Endothelial cell of umbilical vein (primary cell): Measurements from ENCODE around the gene TTYH2. TPM values are rescaled to one million over a fixed set of nuclear protein-coding genes. Genes with fewer than 3 reads are reported as not detected.

Source experiments
- BruUV-seq: library from RNA; stranded (reverse); fragments of 400-500 nt; replicated peaks from 2 replicates; lab custom pipeline; 2021; lab: Mats Ljungman, UMichigan
- CTCF ChIA-PET: fragments of 300-600, 350-600 bp; sonication (Branson Sonifier 250); formaldehyde crosslinking; loops from one replicate; lab custom pipeline; 2021; ENCODE audit warnings: antibody characterized with exemption, inconsistent platforms; lab: Charles Lee
- POLR2A ChIA-PET: fragments of 300-600, 350-600 bp; sonication (Branson Sonifier 250); formaldehyde crosslinking; loops from one replicate; lab custom pipeline; 2021; ENCODE audit warnings: antibody characterized with exemption, inconsistent platforms; lab: Charles Lee
- DNase-seq: peaks from one replicate; pipeline ENCODE4 v3.0.0-alpha.2; 2011; ENCODE audit warnings: low read depth, low spot score
- FAIRE-seq: peaks from 2 replicates; lab custom pipeline; 2011; peaks lifted over from hg19 to GRCh38; lab: Jason Lieb, UNC
- H2AFZ ChIP-seq: 2 replicates; pipeline ENCODE4 v1.6.0; 2012; ENCODE audit warnings: low read depth, low read length, control low read depth, inconsistent platforms
- H3K27ac ChIP-seq: 2 replicates; pipeline ENCODE4 v1.5.1; 2011; ENCODE audit warnings: low read depth, mild to moderate bottlenecking, control low read depth, low read length, moderate library complexity; ENCODE audit not compliant: insufficient read depth
- H3K27me3 ChIP-seq, 2 experiments: 2 replicates each; pipeline versions ENCODE4 v1.6.0 to v1.6.1; 2011; ENCODE audit warnings: low read length in 2 of 2, mixed read lengths in 1 of 2; ENCODE audit not compliant: control insufficient read depth in 2 of 2, insufficient read depth in 2 of 2
- H3K36me3 ChIP-seq, 2 experiments: 2 replicates in 1 of 2; 3 replicates in 1 of 2; pipeline ENCODE4 v1.5.1; 2011; ENCODE audit warnings: low read length in 2 of 2, mild to moderate bottlenecking in 1 of 2, moderate library complexity in 1 of 2; ENCODE audit not compliant: control insufficient read depth in 2 of 2, insufficient read depth in 2 of 2; ENCODE audit errors: extremely low read depth in 1 of 2
- H3K4me1 ChIP-seq: 3 replicates; pipeline ENCODE4 v1.5.1; 2011; ENCODE audit warnings: mild to moderate bottlenecking, low read length; ENCODE audit not compliant: control insufficient read depth, insufficient read depth; ENCODE audit errors: extremely low read depth
- H3K4me2 ChIP-seq: 2 replicates; pipeline ENCODE4 v1.6.1; 2011; ENCODE audit warnings: low read length, control low read depth, mixed read lengths; ENCODE audit not compliant: insufficient read depth
- H3K4me3 ChIP-seq, 3 experiments: fragments of 200-600 bp in 1 of 3; sonication (generic), shearing (Covaris generic) in 1 of 3; replicated peaks in 1 of 3; 2 replicates each; pipeline ENCODE4 v1.5.1; 2011 to 2016; ENCODE audit warnings: control low read depth in 3 of 3, low read length in 3 of 3, mild to moderate bottlenecking in 2 of 3, inconsistent platforms in 1 of 3, low read depth in 1 of 3, moderate library complexity in 1 of 3; ENCODE audit not compliant: insufficient read depth in 1 of 3
- H3K79me2 ChIP-seq: 2 replicates; pipeline ENCODE4 v1.6.0; 2012; ENCODE audit warnings: low read length, inconsistent platforms; ENCODE audit not compliant: control insufficient read depth, insufficient read depth
- H3K9ac ChIP-seq: replicated peaks from 2 replicates; pipeline ENCODE3; 2011; ENCODE audit warnings: low read length, control low read depth; ENCODE audit not compliant: insufficient read depth; ENCODE audit errors: extremely low read depth
- H3K9me1 ChIP-seq: replicated peaks from 3 replicates; pipeline ENCODE4 v1.6.0; 2011; ENCODE audit warnings: mild to moderate bottlenecking, low read length; ENCODE audit not compliant: control insufficient read depth, insufficient read depth; ENCODE audit errors: extremely low read depth
- H3K9me3 ChIP-seq: replicated peaks from 2 replicates; pipeline ENCODE4 v1.5.1; 2012; ENCODE audit warnings: low read length, inconsistent platforms; ENCODE audit not compliant: control insufficient read depth, insufficient read depth
- H4K20me1 ChIP-seq: replicated peaks from 2 replicates; pipeline ENCODE3; 2011; ENCODE audit warnings: mild to moderate bottlenecking, low read length; ENCODE audit not compliant: control insufficient read depth, insufficient read depth; ENCODE audit errors: extremely low read depth
- FOS ChIP-seq: IDR thresholded peaks from 2 replicates; pipeline ENCODE4 v1.6.1; 2011; ENCODE audit warnings: mild to moderate bottlenecking, low read length, moderate library complexity, borderline replicate concordance; ENCODE audit not compliant: insufficient read depth
- GATA2 ChIP-seq: IDR thresholded peaks from 2 replicates; pipeline ENCODE4 v1.7.0; 2011; ENCODE audit warnings: low read depth, mild to moderate bottlenecking, moderate library complexity, mixed read lengths, low read length; ENCODE audit not compliant: insufficient read length, insufficient read depth
- JUN ChIP-seq: IDR thresholded peaks from 2 replicates; pipeline ENCODE4 v1.6.1; 2011; ENCODE audit warnings: borderline replicate concordance, low read depth; ENCODE audit not compliant: insufficient read length, insufficient read depth
- MYC ChIP-seq: IDR thresholded peaks from one replicate; pipeline ENCODE4 v1.6.1; 2011; ENCODE audit warnings: mild to moderate bottlenecking, low read depth, low read length
- POLR2A ChIP-seq: IDR thresholded peaks from 2 replicates; pipeline ENCODE4 v1.6.1; 2012; ENCODE audit warnings: low read depth, mild to moderate bottlenecking, control low read depth, low read length
- POLR2AphosphoS5 ChIP-seq: IDR thresholded peaks from 2 replicates; pipeline ENCODE4 v1.6.1; 2012; ENCODE audit warnings: low read depth, mild to moderate bottlenecking, control low read depth, low read length, moderate library complexity; ENCODE audit not compliant: insufficient read depth
- dilution Hi-C: fragments of 300-500 bp; cut with MboI; formaldehyde crosslinking; loops from one replicate; pipeline ENCODE4 v1.15.0; 2019; ENCODE audit warnings: low sequenced_read_pairs; ENCODE audit not compliant: extremely low pct_ligation_motif_present
- intact Hi-C: fragments of 100-400 bp; cut with micrococcal nuclease; formaldehyde crosslinking; loops from one replicate; pipeline ENCODE4 v1.10.0; 2022
- polyA plus RNA-seq, 4 experiments: library from polyadenylated mRNA; depleted of rRNA in 3 of 4; stranded (reverse) in 3 of 4; unstranded in 1 of 4; fragments of >200 nt; gene quantifications; 2 replicates each; pipeline versions ENCODE4 v1.2.1 to v1.2.3, GENCODE V29; 2011 to 2012; ENCODE audit warnings: missing spikeins in 1 of 4
- total RNA-seq: library from RNA; stranded (reverse); gene quantifications from 2 replicates; pipeline ENCODE4 v1.2.3, GENCODE V29; 2021
- TF ChIP-seq, protein P1 (sequence below), 2 donors: IDR thresholded peaks; 1 replicate in 1 of 2; 2 replicates in 1 of 2; pipeline ENCODE4 v1.5.1; 2011; ENCODE audit warnings: low read length in 2 of 2, mild to moderate bottlenecking in 2 of 2, moderate library complexity in 2 of 2, control low read depth in 1 of 2, inconsistent platforms in 1 of 2, low read depth in 1 of 2; ENCODE audit not compliant: insufficient read depth in 1 of 2; ENCODE audit errors: extremely low read depth in 1 of 2
- TF ChIP-seq, protein P2 (sequence below): IDR thresholded peaks from 2 replicates; pipeline ENCODE4 v1.6.1; 2011; ENCODE audit not compliant: insufficient read depth, insufficient read length

Gene TTYH2
- total and polyA plus RNA-seq, 2 donors (not counting 3 experiments of a cell fraction or from before 2014, with no cell fraction given): 0.75 to 2.0 TPM

DNA sequence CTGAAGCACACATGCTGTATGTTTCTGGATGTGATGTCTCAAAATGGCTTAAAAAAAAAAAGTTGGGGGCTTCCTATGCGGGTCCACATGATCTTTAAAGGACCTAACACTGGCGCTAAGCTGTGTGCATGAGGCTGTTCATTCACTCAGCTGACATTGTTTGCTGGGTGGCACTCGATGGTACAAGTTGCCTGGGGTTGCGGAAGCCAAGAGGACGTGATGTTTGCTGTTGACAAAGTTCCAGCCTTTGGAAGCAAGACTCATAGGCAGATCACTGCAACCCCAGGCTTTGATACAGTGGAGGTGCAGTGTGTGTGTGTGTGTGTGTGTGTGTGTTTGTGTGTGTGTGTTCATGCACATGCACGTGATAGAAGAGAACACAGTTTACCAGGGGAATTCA, 31.2 kb downstream of the TTYH2 start:
- TF ChIP-seq GATA2 (no peak), JUN (no peak), POLR2AphosphoS5 (no peak), FOS (no peak), MYC (no peak), POLR2A (no peak)
- TF ChIP-seq, protein P1, sequence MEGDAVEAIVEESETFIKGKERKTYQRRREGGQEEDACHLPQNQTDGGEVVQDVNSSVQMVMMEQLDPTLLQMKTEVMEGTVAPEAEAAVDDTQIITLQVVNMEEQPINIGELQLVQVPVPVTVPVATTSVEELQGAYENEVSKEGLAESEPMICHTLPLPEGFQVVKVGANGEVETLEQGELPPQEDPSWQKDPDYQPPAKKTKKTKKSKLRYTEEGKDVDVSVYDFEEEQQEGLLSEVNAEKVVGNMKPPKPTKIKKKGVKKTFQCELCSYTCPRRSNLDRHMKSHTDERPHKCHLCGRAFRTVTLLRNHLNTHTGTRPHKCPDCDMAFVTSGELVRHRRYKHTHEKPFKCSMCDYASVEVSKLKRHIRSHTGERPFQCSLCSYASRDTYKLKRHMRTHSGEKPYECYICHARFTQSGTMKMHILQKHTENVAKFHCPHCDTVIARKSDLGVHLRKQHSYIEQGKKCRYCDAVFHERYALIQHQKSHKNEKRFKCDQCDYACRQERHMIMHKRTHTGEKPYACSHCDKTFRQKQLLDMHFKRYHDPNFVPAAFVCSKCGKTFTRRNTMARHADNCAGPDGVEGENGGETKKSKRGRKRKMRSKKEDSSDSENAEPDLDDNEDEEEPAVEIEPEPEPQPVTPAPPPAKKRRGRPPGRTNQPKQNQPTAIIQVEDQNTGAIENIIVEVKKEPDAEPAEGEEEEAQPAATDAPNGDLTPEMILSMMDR (IDR thresholded peaks at IDR 0.05; ENCODE audit: extremely low read depth in 1 of 2, insufficient read depth in 1 of 2, low read depth in 1 of 2, low read length in 2 of 2): no peak
- TF ChIP-seq, protein P2, sequence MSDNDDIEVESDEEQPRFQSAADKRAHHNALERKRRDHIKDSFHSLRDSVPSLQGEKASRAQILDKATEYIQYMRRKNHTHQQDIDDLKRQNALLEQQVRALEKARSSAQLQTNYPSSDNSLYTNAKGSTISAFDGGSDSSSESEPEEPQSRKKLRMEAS: no peak
- Histone ChIP-seq H3K27me3 (no peaks in the 10 kb centered on the region), H3K79me2 (no peaks in the 10 kb centered on the region), H3K4me3 (no peak overlapping the region), H3K27ac (no peak overlapping the region), H3K36me3 (no peaks in the 10 kb centered on the region), H3K4me2 (no peak overlapping the region), H3K9ac (no peak overlapping the region), H2AFZ (no peak overlapping the region), H3K9me1 (no peaks in the 10 kb centered on the region), H4K20me1 (no peaks in the 10 kb centered on the region), H3K4me1 (no peaks in the 10 kb centered on the region), H3K9me3 (no peaks in the 10 kb centered on the region)
- dilution Hi-C loops: no loop called here
- intact Hi-C loops: no loop called here
- BruUV-seq: no TSS peak
- FAIRE-seq (no peak), DNase-seq (no peak)
- CTCF ChIA-PET: no interaction called here
- POLR2A ChIA-PET: no interaction called here
